ENCODE results near the gene OTX1.
A peak's percentile ranks its signal among the peaks of the same experiment; 100 is the strongest.

The OTX1 gene

DNA sequence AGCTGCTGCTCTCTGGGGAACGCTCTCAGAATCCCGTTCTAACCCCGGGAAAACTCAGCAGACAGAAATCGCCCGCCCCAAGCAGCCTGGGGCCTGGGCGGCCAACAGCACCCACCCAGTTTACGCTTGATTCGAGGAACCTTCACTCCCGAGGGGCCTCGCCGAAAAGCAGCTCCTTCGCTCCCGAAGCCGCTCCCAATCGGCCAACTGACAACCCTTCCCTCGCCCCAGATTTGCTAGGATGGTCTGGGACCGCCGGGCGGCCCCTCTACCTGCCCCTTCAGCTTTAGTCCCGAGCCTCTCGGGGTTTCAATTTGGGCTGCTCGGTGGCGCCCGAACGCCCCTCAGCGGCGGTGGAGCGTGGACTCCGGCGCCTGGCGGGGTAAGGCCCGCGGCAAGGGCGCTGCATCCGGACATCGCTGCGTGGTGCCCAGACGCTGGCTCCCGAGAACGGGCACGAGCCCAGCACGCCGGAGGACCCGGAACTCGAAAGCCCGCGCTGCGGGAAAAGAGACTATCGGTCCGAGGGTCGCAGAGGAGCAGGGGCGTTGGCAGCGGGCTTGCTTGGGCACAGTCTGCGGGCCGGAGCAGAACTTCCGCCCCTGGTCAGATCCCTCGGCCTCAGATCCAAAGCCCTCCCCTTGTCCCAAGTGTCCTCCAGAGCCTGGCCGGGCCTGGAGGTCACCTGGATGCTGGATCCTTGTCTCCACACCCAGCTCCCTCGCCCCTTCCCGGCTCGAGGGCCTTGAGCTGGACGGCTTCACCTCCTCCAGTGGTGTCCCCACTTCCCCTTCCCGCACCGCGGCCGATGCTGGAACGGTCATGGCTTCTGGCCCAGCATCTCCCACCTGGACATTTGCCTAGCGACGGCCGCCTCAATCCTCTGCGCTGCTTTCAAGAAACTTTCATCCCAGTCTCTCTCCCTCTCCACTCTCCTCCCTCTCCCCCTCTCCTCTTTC lies 3.0 kb upstream of the OTX1 start:
- H3K27ac ChIP-seq (ENCODE audit: low read depth, low read length): no peak overlapping the region
- peaks cover 21% of the 10 kb centered on the region for H3K36me3 ChIP-seq (ENCODE audit: insufficient read depth, low read length)
- peaks cover 21 to 64% of the 10 kb centered on the region in 2 donors for H3K27me3 ChIP-seq (ENCODE audit: control insufficient read depth in 1 of 2, insufficient read depth in 2 of 2, low read length in 2 of 2)
- H3K9ac ChIP-seq (ENCODE audit: low read length): no peak overlapping the region
- H3K9me3 ChIP-seq (ENCODE audit: low read length): peaks cover 8% of the 10 kb centered on the region
- no peak overlapping the region for H3K4me3 ChIP-seq (ENCODE audit: low read depth in 1 of 2, low read length in 2 of 2)
- H3K4me1 ChIP-seq (ENCODE audit: insufficient read depth, low read length): peaks cover 19% of the 10 kb centered on the region

DNA sequence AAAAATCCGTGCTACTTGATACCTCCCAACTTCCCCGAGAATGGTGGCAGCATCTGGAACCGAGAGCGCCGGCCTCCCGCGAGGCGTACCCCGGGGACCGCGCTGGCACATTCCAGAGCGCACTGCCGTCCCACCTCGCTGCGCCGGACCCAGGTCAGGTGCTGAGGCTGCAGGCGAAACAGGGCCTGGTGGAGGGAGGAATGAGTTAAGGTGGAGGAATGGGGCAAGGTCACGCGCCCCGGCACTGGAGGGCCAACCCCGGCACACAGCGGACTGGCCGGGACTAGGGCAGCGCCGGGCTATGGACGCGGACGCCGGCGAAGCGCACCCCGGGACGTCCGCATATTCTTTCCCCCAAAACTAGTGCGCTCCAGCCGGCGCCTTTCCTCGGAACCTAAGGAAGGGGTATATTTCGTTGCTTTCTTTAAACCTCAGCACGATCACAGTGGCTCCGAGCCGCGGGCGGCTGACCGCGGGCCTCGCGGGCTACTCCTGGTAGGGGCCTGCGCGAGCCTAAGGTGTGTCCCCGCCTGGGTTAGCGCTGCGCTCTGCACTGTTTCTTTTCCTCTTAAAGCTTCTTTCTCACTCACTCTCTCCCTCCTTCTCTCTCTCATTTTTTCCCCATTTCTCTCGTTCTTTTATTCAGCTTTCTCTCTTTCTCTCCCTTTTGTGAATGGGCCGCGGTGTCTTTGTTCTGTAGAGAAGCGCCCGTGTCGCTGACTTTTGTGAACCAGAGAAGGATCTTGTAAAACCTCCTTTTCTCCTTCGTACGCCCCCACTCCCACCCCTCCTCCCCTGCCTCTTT lies 2.1 kb upstream of the OTX1 start:
- H3K36me3 ChIP-seq (ENCODE audit: insufficient read depth, low read length): peaks cover 21% of the 10 kb centered on the region
- no peak overlapping the region for H3K4me3 ChIP-seq (ENCODE audit: low read depth in 1 of 2, low read length in 2 of 2)
- no peak overlapping the region for H3K27ac ChIP-seq (ENCODE audit: low read depth, low read length)
- H3K9me3 ChIP-seq (ENCODE audit: low read length): peaks cover 8% of the 10 kb centered on the region
- no peak overlapping the region for H3K9ac ChIP-seq (ENCODE audit: low read length)
- peaks cover 28 to 73% of the 10 kb centered on the region in 2 donors for H3K27me3 ChIP-seq (ENCODE audit: control insufficient read depth in 1 of 2, insufficient read depth in 2 of 2, low read length in 2 of 2)
- H3K4me1 ChIP-seq (ENCODE audit: insufficient read depth, low read length): peaks cover 19% of the 10 kb centered on the region

DNA sequence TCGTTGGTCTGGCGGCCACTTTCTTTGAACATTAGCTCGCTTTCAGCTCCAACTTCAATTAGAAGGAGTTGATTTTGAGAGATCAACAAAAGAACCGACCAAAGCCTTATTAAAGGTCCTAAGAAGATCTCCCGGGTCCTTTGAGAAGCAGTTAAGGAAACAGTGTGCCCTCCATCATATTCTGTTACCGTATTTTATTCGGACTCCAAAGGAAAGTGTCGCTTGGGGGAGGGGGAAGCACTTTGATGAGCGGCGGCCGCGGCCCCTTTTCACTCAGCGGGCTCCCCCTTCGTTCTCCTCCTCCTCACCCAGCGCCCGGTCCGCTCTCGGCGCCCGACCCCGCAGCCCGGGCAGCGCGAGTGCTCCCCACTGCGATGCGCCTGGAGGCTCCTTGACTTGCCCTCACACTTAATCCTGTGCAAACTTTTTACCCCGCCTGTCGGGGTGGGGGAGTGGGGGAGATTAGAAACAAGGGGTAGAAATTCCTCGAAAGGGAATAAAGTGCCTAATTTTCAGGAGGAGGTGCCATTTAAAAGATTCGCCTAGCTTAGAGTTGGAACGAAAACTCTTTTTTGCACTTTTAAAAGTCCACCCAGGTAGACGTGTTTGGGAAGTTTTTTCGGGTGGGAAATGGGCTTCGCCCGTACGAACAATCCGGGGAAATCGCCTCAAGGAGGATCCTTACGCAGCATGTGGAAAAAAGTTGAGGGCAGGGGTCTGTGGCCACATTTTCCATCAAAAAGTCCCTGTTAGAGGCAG lies 1.2 kb upstream of the OTX1 start:
- Histone ChIP-seq H3K36me3 (ENCODE audit: insufficient read depth, low read length) (peaks cover 21% of the 10 kb centered on the region), H3K27me3 (ENCODE audit: control insufficient read depth in 1 of 2, insufficient read depth in 2 of 2, low read length in 2 of 2) (peaks cover 37 to 81% of the 10 kb centered on the region in 2 donors), H3K27ac (ENCODE audit: low read depth, low read length) (no peak overlapping the region), H3K4me3 (ENCODE audit: low read depth in 1 of 2, low read length in 2 of 2) (no peak overlapping the region), H3K9me3 (ENCODE audit: low read length) (peaks cover 8% of the 10 kb centered on the region), H3K9ac (ENCODE audit: low read length) (no peak overlapping the region), H3K4me1 (ENCODE audit: insufficient read depth, low read length) (peaks cover 27% of the 10 kb centered on the region)

DNA sequence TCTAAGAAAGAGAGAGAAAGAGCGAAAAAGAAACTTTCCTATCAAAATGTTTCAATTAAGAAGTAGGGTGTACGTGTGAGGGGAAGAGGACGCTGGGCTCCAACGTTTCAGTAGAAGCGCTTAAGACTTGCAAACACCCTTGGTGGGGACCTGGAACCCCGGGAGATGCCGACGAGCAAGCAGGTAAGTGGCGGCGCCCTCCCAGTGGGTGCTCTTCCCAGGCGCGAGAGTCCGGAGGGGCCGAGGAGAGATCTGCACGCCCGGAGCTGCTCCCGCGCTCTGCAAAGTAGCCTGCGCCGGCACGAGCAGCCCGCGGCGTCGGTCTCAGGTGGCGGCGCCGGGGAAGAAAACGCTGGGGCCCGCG lies 678 bp upstream of the OTX1 start:
- H3K27me3 ChIP-seq (ENCODE audit: control insufficient read depth in 1 of 2, insufficient read depth in 2 of 2, low read length in 2 of 2): peaks cover 42 to 82% of the 10 kb centered on the region in 2 donors
- H3K9ac ChIP-seq (ENCODE audit: low read length): no peak overlapping the region
- peaks cover 17% of the 10 kb centered on the region for H3K36me3 ChIP-seq (ENCODE audit: insufficient read depth, low read length)
- peaks cover 32% of the 10 kb centered on the region for H3K4me1 ChIP-seq (ENCODE audit: insufficient read depth, low read length)
- peaks cover 8% of the 10 kb centered on the region for H3K9me3 ChIP-seq (ENCODE audit: low read length)
- no peak overlapping the region for H3K27ac ChIP-seq (ENCODE audit: low read depth, low read length)
- peak overlapping the region in 1 of 2 donors; percentile 42 for H3K4me3 ChIP-seq (ENCODE audit: low read depth in 1 of 2, low read length in 2 of 2)

DNA sequence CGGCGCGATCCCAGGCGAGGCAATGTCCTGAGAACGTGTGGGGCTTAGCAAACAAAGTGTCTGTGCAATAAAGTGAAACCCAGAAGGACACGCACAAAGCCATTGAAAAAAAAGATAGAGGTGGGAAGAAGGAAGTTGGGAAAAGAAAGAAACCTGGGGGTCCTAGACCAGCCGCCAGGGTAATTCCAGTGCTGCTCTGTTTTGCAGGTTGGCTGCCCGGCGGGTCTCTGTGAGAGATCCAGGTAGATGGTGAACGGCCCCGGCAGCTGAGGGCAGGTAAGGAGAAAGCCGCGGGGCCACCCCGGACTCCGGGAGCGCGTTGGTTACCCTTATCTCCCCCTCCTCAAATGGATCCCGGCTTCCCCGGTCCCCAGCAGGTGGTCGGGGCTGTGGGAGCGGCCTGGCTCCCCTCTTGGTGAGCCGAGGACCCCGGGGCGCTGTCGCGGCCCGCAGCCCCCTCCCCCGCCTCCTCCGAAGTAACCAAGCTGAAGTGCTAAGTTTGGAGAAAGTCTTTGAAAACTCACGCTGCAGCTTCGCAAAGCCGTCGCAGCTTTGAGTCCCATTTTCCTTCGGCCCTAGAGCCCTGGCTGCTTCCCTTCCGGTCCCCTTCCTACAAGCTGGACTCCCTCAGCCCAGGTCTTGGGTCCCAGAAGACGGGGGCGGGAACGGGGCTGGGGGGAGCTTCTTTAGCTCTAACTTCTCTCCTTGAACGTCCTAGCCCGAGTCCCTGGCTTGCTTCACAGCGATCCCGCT lies 588 bp downstream of the OTX1 start:
- peaks cover 4% of the 10 kb centered on the region for H3K36me3 ChIP-seq (ENCODE audit: insufficient read depth, low read length)
- no peak overlapping the region for H3K27ac ChIP-seq (ENCODE audit: low read depth, low read length)
- no peak overlapping the region for H3K9ac ChIP-seq (ENCODE audit: low read length)
- peak overlapping the region; percentile 50 to 55 for H3K4me3 ChIP-seq (ENCODE audit: low read depth in 1 of 2, low read length in 2 of 2)
- peaks cover 8% of the 10 kb centered on the region for H3K9me3 ChIP-seq (ENCODE audit: low read length)
- H3K4me1 ChIP-seq (ENCODE audit: insufficient read depth, low read length): peaks cover 35% of the 10 kb centered on the region
- H3K27me3 ChIP-seq (ENCODE audit: control insufficient read depth in 1 of 2, insufficient read depth in 2 of 2, low read length in 2 of 2): peaks cover 53 to 92% of the 10 kb centered on the region in 2 donors

DNA sequence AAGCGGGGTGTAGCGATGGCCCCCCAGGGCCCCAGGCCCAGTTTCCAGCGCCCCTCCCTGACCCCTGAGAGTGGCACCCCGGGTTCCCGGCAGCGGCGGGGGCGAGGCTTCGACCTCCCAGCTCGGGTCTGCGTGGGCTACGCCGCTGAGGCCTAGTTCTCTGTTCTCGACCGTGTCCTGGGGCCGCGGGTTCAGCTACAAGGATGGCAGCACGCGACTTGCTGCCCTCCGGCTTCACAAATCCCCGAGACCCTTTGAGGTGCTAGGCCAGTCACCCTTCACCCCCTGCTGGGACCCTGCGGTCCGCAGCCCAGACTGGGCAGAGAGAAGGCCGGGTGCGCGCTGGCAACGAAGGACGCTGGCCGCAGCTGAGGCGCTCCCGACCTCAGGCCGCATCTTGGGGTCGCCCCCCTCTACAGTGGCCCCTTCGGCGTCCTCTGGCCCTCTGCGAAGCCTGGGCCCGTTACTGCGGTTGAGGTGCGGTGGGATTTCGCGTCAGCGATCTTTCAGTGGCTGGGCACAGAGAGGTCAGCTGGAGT lies 1.2 kb downstream of the OTX1 start:
- Histone ChIP-seq H3K9me3 (ENCODE audit: low read length) (peaks cover 8% of the 10 kb centered on the region), H3K27ac (ENCODE audit: low read depth, low read length) (no peak overlapping the region), H3K36me3 (ENCODE audit: insufficient read depth, low read length) (no peaks in the 10 kb centered on the region), H3K4me3 (ENCODE audit: low read depth in 1 of 2, low read length in 2 of 2) (no peak overlapping the region), H3K27me3 (ENCODE audit: control insufficient read depth in 1 of 2, insufficient read depth in 2 of 2, low read length in 2 of 2) (peaks cover 59 to 97% of the 10 kb centered on the region in 2 donors), H3K4me1 (ENCODE audit: insufficient read depth, low read length) (peaks cover 36% of the 10 kb centered on the region), H3K9ac (ENCODE audit: low read length) (no peak overlapping the region)

DNA sequence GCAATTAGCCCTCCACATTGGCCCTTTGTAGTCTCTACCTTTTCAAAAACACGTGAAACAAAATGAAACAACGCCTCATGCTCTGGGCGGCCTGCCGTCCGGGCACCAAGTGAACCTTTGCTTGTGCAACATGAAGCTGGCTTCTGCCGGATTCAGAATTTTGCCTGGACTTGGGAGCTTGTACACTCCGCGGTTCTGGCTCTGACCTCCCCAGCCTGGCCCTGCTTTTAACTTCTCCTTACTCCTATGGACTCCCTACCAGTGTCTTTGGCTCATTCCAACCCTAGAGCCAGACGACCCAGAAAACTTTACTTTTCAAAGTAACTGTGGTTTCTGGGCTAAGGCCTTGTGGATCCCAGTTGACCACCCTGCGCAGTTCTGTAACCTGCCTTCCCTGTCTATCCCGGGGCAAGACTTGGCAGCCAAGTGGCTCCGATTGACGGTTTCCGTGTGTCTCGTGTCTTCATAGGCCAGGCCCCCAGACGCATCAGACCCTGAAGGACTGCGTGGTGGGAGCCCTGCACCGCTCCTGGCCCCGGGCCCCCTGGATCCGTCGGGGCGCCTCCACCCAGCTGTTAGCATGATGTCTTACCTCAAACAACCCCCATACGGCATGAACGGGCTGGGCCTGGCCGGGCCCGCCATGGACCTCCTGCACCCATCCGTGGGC lies 1.9 kb downstream of the OTX1 start:
- Histone ChIP-seq H3K27ac (ENCODE audit: low read depth, low read length) (no peak overlapping the region), H3K9ac (ENCODE audit: low read length) (no peak overlapping the region), H3K27me3 (ENCODE audit: control insufficient read depth in 1 of 2, insufficient read depth in 2 of 2, low read length in 2 of 2) (peaks cover 64 to 97% of the 10 kb centered on the region in 2 donors), H3K36me3 (ENCODE audit: insufficient read depth, low read length) (no peaks in the 10 kb centered on the region), H3K4me3 (ENCODE audit: low read depth in 1 of 2, low read length in 2 of 2) (no peak overlapping the region), H3K9me3 (ENCODE audit: low read length) (peaks cover 8% of the 10 kb centered on the region), H3K4me1 (ENCODE audit: insufficient read depth, low read length) (peaks cover 40% of the 10 kb centered on the region)

DNA sequence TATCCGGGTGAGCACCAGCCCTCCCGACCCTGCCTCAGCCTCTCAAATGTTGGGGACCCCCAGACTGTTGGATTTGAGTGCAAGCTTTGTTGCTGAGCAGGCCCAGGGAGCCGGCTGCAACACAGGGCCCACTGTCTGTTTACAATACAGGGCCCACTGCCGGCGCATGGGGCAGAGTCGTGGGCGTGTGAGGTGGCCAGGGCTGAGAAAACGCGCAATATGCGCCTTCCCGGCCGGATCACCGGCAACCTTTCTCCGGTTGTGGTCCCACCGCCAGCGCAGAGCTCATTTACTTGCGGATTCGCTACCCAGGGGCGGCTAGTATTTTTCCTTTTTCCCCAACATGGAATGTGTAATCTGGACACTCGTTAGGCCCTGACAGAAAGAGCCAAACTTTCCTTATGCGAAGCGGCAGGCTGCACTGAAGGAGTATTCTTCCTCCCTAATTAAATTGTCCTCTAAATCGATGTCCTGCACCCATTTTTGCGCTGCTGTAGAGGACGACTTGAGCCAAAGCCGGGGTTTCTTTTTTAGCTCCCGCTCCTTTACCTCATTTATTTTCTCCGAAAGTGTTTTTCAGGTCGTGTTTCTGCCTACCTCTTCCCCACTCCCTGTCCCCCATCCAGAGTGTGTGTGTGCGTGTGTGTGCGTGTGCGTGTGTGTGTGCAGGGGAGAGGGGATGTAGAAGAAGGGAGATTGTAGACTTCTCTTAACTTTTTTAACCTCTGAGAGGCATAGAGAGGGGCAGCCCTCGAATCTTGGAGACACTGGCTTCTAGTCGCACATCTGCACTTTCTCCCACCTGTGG lies 2.7 kb downstream of the OTX1 start:
- Histone ChIP-seq H3K4me3 (ENCODE audit: low read depth in 1 of 2, low read length in 2 of 2) (peak overlapping the region in 1 of 2 donors; percentile 19), H3K9ac (ENCODE audit: low read length) (no peak overlapping the region), H3K9me3 (ENCODE audit: low read length) (peaks cover 8% of the 10 kb centered on the region), H3K36me3 (ENCODE audit: insufficient read depth, low read length) (no peaks in the 10 kb centered on the region), H3K27me3 (ENCODE audit: control insufficient read depth in 1 of 2, insufficient read depth in 2 of 2, low read length in 2 of 2) (peaks cover 67 to 97% of the 10 kb centered on the region in 2 donors), H3K4me1 (ENCODE audit: insufficient read depth, low read length) (peaks cover 45% of the 10 kb centered on the region), H3K27ac (ENCODE audit: low read depth, low read length) (no peak overlapping the region)

DNA sequence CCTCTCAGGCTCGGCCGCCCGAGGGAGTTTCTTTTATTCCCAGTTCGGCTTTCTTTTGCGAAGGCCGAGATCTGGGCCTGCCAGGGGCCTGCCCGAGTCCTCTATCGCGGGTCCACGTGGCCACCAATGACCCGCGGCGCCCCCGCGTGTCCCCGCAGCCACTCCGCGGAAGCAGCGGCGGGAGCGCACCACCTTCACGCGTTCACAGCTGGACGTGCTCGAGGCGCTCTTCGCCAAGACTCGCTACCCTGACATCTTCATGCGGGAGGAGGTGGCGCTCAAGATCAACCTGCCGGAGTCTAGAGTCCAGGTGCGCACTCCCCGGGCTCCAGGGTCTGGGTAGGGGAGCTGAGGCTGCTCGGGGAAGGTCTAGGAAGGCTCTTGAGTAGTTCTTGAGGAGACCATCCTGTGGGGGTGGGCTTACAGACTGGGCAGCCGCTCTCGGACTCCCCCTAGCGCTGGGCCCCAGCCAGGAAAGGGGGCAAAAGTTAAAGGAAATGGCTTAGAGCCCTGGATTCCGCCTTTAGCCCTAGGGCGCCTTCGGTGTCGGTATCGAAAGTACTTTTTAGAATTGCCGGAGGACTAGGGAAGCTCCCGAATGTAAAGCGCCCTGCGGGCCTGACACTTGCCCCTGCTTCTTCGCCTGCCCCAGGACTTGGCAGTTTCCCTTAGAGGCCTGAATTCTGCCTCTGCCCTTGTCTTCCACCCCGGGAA lies 3.4 kb downstream of the OTX1 start:
- Histone ChIP-seq H3K36me3 (ENCODE audit: insufficient read depth, low read length) (no peaks in the 10 kb centered on the region), H3K27me3 (ENCODE audit: control insufficient read depth in 1 of 2, insufficient read depth in 2 of 2, low read length in 2 of 2) (peaks cover 67 to 97% of the 10 kb centered on the region in 2 donors), H3K27ac (ENCODE audit: low read depth, low read length) (no peak overlapping the region), H3K9ac (ENCODE audit: low read length) (no peak overlapping the region), H3K4me1 (ENCODE audit: insufficient read depth, low read length) (peaks cover 49% of the 10 kb centered on the region), H3K4me3 (ENCODE audit: low read depth in 1 of 2, low read length in 2 of 2) (peak overlapping the region in 1 of 2 donors; percentile 19), H3K9me3 (ENCODE audit: low read length) (peaks cover 8% of the 10 kb centered on the region)
